Activated T-helper 1 cell treated with Interleukin-2 at 50 U/mL for 16 hours (primary cell): ENCODE data around the gene ARL2.
"Not testable (repeated sequence)": the region's sequence is repeated elsewhere in the genome, so short reads cannot be mapped to it uniquely, and the experiment has no call there.

Experiments
- DNase-seq: peaks from one replicate; pipeline ENCODE4 v3.0.0-alpha.2; 2020; ENCODE audit warnings: low read depth

Gene ARL2

GRCh38 chr11:65008016-65008415 is 5.9 kb upstream of the ARL2 start:
- no peak for DNase-seq

- DNase-seq, result no peak
These were observed 5.1 kb upstream of the ARL2 start for GRCh38 chr11:65008873-65009272.

DNA sequence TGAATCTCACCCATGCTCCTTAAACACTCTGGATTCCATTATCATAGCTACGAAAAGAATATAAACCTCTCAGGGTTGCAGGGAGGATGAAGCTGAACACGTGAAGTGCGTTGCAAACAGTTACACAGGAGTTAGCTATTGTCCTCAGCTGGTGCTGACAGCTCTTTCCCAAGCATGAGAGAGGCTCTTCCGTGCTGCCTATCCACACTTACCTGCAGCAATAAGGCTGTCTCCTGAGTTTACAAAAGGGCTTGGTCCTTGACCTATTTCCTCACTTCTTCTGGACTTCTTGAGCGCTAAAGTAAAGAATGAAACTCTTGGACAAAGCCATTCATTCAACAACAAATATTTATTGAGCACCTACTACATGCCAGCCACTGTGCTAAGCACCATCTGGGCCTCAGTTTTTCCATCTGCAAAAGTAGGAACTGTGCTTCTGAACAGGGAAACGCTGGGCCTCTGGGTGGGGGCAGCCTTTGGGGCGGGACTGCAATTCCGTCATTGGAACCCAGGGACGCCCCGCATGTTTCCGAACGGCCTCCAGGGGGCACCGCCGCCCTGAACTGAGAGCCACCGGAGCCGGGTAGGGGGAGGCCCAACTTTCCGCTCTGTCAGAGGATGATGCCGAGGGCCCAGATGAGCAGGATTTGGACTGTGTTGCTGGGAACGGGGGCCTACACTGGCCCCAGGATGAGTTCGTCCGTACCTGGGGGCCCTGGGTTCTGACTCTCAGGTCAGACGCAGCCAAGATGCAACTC is 651 bp upstream of the ARL2 start:
- DNase-seq, result peak; percentile 82

DNA sequence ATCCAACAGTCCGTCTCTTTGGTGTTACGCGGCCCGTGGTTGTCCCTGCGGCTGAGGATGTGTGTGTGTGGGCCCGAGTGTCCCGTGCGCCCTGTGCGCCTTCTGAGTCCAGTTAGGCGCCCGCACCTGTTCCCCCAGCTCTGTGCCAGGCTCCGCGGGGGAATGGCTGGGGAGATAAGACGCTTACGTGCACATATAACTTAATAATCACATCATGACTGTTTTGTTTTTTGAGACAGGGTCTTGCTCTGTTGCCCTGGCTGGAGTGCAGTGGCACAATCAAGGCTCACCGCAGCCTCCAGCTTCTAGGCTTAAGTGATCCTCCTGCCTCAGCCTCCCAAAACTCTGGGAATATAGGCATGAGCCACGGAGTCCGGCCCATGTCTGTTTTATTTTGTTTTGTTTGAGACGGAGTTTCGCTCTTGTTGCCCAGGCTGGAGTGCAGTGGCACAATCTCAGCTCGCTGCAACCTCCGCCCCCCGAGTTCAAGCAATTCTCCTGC is 817 bp downstream of the ARL2 start:
- no peak for DNase-seq

GRCh38 chr11:65016705-65017104 is 2.7 kb downstream of the ARL2 start:
- no peak for DNase-seq

- no peak for DNase-seq
These were observed 4.0 kb downstream of the ARL2 start for GRCh38 chr11:65017937-65018336.

- no peak for DNase-seq
These were observed 5.9 kb downstream of the ARL2 start for GRCh38 chr11:65019824-65020223.

GRCh38 chr11:65021003-65021402 is 7.0 kb downstream of the ARL2 start:
- DNase-seq, result no peak

DNA sequence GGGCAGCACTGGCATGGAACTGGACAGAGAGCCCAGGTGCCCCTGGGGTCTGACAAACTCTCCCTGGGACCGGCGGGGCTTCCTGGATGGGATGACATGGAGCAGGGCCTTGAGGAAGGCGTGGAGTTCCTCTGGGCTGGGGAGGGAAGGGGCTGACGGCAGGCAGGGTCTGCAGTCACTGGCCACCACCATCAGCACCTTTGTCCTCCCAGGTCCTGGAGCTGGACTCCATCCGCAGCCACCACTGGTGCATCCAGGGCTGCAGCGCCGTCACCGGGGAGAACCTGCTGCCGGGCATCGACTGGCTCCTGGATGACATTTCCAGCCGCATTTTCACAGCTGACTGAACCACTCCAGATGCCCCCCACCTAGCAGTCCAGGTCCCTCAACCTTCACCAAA is 7.5 kb downstream of the ARL2 start:
- DNase-seq, result no peak

DNA sequence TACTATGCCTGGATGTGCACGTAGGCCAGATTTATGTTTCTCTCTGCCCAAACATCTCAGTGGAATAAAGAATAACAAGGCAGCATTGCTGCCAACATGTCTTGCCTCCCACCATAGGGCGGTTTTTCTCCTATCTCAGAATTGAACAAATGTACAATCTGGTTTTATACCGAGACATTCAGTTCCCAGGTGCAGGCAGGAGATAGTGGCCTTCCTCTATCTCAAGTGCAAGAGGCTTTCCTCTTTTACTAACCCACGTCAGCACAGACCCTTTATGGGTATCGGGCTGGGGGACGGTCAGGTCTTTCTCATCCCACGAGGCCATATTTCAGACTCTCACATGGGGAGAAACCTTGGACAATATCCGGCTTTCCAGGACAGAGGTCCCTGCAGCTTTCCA is 9.5 kb downstream of the ARL2 start:
- DNase-seq, result not testable (repeated sequence)

DNA sequence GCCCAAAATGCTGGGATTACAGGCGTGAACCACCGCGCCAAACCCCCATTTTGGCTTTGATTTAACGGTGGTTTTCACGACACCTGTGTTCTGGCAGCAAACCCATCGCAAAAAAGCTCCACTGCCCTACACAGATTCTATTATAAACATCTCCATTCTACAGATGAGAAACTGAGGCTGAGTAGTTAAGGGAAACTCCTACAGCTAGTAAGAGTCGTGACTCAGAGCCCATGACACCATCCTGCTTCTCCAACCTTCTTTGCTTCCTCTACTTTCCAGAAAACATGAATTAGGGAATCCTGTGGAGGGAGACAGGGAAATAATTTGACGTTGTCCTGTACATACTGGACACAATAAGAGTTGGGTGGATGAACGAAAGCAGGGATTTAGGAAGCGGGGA is 12.8 kb downstream of the ARL2 start:
- DNase-seq, result no peak

GRCh38 chr11:65027213-65028067 is 13.5 kb downstream of the ARL2 start, which contains the start of gene SNX15:
Gene SNX15, plus strand, starts transcription at chr11:65027439. Its CDS starts 99 bp downstream, at chr11:65027538.
- peak; percentile 77 for DNase-seq

DNA sequence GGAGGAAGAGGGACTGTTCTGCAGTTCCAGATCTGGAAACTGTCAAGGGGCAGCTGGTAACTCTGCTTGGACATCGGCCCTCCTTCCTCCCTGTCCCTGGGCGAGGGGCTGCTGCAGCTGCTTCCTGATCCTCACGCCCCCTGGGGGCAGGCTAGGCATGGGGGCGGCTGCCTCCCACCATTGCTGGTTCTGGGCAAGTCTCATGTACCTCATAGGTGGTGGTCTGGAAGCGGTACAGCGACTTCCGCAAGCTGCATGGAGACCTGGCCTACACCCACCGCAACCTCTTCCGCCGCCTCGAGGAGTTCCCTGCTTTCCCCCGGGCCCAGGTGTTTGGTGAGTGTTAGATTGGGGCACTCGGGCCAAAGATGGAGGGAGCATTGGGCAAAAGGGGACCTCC is 18.3 kb downstream of the ARL2 start:
- DNase-seq, result no peak

DNA sequence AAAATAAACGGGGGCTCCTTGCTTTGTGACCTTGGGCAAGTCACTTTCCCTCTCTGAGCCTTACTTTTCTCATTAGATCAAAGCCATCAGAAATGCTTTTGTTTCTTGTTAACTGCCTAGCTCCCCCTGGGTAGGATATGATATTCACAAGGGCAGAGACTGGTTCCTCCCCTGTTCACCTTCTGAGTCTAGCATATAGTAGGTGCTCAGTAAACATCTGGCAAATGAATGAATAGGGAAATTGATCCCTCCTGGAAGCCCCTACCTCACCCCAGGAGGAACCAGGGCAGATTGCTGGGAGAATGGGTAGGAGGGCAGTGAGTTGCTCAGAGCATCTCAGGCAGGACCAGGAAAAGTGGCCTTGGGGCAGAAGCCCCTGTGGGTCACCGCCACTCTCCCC is 20.5 kb downstream of the ARL2 start:
- no peak for DNase-seq

GRCh38 chr11:65035579-65035978 is 21.6 kb downstream of the ARL2 start:
- DNase-seq, result no peak

DNA sequence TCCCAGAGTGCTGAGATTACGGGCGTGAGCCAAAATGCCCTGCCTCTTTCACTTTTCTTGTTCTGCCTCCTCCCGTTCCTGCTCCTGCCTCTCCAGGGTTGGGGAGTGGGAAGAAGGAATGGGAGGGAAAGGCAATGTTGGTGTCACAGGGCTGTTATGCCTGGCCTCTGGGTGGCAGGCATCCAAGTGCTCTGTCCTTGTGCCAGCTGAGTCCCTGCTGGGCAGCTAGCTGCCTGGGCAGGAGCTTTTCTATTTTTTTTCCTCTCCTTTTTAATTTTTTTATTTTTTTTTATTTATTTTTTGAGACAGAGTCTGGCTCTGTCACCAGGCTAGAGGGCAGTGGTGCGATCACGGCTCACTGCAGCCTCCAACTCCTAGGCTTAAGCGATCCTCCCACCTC is 23.0 kb downstream of the ARL2 start:
- no peak for DNase-seq

DNA sequence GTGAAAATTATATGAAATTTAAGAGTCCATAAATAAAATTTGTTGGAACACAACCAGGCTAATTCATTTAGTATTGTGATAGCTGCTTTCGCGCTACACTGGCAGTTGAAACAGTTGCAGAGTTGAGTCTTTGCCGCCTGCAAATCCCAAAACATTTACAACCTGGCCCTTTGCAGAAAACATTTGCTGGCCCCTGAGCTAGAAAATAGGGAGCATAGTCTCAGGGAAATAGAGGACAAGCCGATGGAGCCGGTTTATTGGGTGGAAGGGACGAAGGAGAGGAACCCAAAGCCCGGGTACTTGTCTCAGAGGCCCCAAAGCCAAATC is 26.5 kb downstream of the ARL2 start:
- no peak for DNase-seq

GRCh38 chr11:65040847-65041622 is 27.1 kb downstream of the ARL2 start, which contains the start of gene SAC3D1:
Gene SAC3D1, plus strand, starts transcription at chr11:65041210. Its CDS starts 83 bp downstream, at chr11:65041293.
- peak; percentile 74 for DNase-seq

GRCh38 chr11:65042891-65043290 is 28.9 kb downstream of the ARL2 start:
- DNase-seq, result no peak

DNA sequence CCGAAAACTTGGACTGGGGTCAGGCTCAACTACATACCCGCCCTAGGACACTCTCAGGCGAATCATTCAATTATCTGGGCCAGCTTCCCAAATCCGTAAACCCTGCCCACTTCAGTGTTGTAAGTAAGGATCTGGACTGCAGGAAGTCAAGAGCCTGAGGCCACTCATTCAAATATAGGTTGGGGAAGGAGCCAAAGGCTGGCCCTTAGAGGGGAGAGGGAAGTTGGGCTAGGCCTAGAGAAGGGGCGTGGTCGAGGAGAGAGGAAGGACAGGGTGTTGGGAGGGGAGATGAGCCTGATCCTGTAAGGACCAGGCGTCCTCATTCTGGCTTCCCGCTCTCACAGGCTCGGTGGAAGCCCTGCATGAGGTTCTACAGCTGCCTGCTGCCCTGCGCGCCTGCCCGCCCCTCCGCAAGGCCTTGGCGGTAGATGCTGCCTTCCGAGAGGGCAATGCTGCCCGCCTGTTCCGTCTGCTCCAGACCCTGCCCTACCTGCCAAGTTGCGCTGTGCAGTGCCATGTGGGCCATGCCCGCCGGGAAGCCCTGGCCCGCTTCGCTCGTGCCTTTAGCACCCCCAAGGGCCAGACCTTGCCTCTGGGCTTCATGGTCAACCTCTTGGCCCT is 30.0 kb downstream of the ARL2 start:
- DNase-seq, result no peak

- DNase-seq, result no peak
These were observed 31.1 kb downstream of the ARL2 start for GRCh38 chr11:65045061-65045460.

GRCh38 chr11:65045728-65046127 is 31.8 kb downstream of the ARL2 start:
- no peak for DNase-seq
